GM12878 (cell line): ENCODE measurements around the gene TMEM266. TPM values are rescaled to one million over a fixed set of nuclear protein-coding genes. Genes with fewer than 3 reads are reported as not detected.

Source experiments
- IKZF2 ChIP-seq, 2 experiments: fragments of 450-650 bp; IDR thresholded peaks; 2 replicates each; pipeline ENCODE4 v1.6.1; 2017; ENCODE audit warnings: mild to moderate bottlenecking in 2 of 2, moderate library complexity in 2 of 2
- NRF1 ChIP-seq: conservative IDR thresholded peaks from 2 replicates; pipeline ENCODE4 v1.6.1; 2011; ENCODE audit warnings: mild to moderate bottlenecking, low read depth, low read length, improper control_type of control experiment
- POLR2A ChIP-seq: IDR thresholded peaks from 2 replicates; pipeline ENCODE4 v1.6.1; 2011; ENCODE audit warnings: low read depth, mild to moderate bottlenecking, low read length
- POU2F2 ChIP-seq: IDR thresholded peaks from 3 replicates; pipeline ENCODE4 v1.6.1; 2011; ENCODE audit warnings: low read depth, mild to moderate bottlenecking, low read length, borderline replicate concordance
- SMAD5 ChIP-seq: IDR thresholded peaks from 2 replicates; pipeline ENCODE4 v1.6.1; 2016; ENCODE audit warnings: antibody characterized with exemption, low read depth
- SPI1 ChIP-seq: IDR thresholded peaks from 2 replicates; pipeline ENCODE4 v1.6.1; 2011; ENCODE audit warnings: low read depth, mild to moderate bottlenecking, low read length, moderate library complexity, borderline replicate concordance; ENCODE audit not compliant: insufficient read depth
- SREBF1 ChIP-seq: IDR thresholded peaks from 2 replicates; pipeline ENCODE4 v1.6.1; 2012; ENCODE audit warnings: mild to moderate bottlenecking, low read length
- TCF3 ChIP-seq: IDR thresholded peaks from 2 replicates; pipeline ENCODE4 v1.6.1; 2012; ENCODE audit warnings: low read depth, mild to moderate bottlenecking, low read length, borderline replicate concordance; ENCODE audit not compliant: insufficient read depth
- ZBTB11 ChIP-seq: fragments of 450-650 bp; formaldehyde crosslinking; IDR thresholded peaks from 2 replicates; pipeline ENCODE4 v1.5.0; 2022; ENCODE audit warnings: mild to moderate bottlenecking, missing genetic modification characterization
- ZSCAN29 ChIP-seq: fragments of 450-650 bp; IDR thresholded peaks from 2 replicates; pipeline ENCODE4 v1.6.1; 2017; ENCODE audit warnings: mild to moderate bottlenecking, moderate library complexity
- polyA plus RNA-seq, 11 experiments: library from polyadenylated mRNA; depleted of rRNA in 4 of 11; unstranded in 6 of 11; stranded (reverse) in 5 of 11; fragments of >200 nt; fragmentation: Nextera tagmentation in 4 of 11; fragmentation: Illumina TruSeq in 1 of 11; extraction: Ambion mirVana in 4 of 11; extraction: Trizol in 1 of 11; gene quantifications; 1 replicate in 1 of 11; 2 replicates in 10 of 11; pipeline versions ENCODE4 v1.2.1 to v1.2.3, GENCODE V29; 2011 to 2016; ENCODE audit warnings: inconsistent platforms in 2 of 11, missing spikeins in 2 of 11, low read depth in 1 of 11
- total RNA-seq, 4 experiments: library from RNA; depleted of rRNA in 3 of 4; stranded (reverse); fragments of >200 nt in 3 of 4; fragmentation: Illumina TruSeq in 1 of 4; extraction: Trizol in 1 of 4; gene quantifications; 2 replicates each; pipeline versions ENCODE4 v1.2.1 to v1.2.3, GENCODE V29; 2013 to 2021
- TF ChIP-seq, protein P1 (sequence below): IDR thresholded peaks from 2 replicates; pipeline ENCODE4 v1.6.1; 2011; ENCODE audit warnings: low read depth, low read length, improper control_type of control experiment, borderline replicate concordance

The TMEM266 gene
- total and polyA plus RNA-seq, 10 of the 15 experiments (the other 5 are each of a cell fraction or from before 2014, with no cell fraction given): 0.11 to 0.70 (median 0.39) TPM

DNA sequence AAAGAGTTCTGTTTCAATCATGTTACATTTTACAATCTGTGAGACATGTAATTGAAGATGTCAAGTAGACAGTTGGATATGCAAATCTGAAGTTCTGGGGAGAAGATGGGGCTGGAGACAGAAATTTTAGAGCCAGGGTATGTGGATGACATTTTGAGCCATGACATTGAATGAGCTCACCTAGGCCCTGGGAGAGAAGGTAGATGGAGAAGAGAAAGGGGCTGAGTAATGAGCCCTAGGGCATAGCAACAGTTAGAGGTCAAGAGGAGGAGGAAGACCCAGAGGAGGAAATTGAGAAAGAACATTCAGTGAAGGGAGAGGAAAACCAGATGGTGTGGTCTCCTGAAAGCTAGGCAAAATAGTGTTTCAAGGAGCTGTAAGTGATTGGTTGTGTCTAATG, 15.3 kb downstream of the TMEM266 start (continued):
- TF ChIP-seq ZBTB11: no peak
- no peak for TF ChIP-seq POU2F2
- no peak for TF ChIP-seq POLR2A
- no peak for TF ChIP-seq SREBF1
- TF ChIP-seq, protein P1, sequence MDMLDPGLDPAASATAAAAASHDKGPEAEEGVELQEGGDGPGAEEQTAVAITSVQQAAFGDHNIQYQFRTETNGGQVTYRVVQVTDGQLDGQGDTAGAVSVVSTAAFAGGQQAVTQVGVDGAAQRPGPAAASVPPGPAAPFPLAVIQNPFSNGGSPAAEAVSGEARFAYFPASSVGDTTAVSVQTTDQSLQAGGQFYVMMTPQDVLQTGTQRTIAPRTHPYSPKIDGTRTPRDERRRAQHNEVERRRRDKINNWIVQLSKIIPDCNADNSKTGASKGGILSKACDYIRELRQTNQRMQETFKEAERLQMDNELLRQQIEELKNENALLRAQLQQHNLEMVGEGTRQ: no peak
- TF ChIP-seq NRF1: no peak
- TF ChIP-seq ZSCAN29: no peak
- no peak for TF ChIP-seq IKZF2 (IDR thresholded peaks at IDR 0.05)
- no peak for TF ChIP-seq SPI1
- no peak for TF ChIP-seq SMAD5
- TF ChIP-seq TCF3: no peak
